Mesodermal cell (in vitro differentiated cells): ENCODE measurements around the gene METRN.
A peak's percentile ranks its signal among the peaks of the same experiment; 100 is the strongest.

Experiments used
- H3K27ac ChIP-seq: 2 replicates; pipeline ENCODE4 v1.7.0; 2013; ENCODE audit warnings: mild to moderate bottlenecking, low read depth, low read length, moderate library complexity; ENCODE audit not compliant: severe bottlenecking
- H3K36me3 ChIP-seq: 2 replicates; pipeline ENCODE4 v1.7.1; 2013; ENCODE audit warnings: mild to moderate bottlenecking, low read length, moderate library complexity; ENCODE audit not compliant: control insufficient read depth, insufficient read depth
- H3K4me1 ChIP-seq: one replicate; pipeline ENCODE4 v1.7.1; 2013; ENCODE audit warnings: mild to moderate bottlenecking, low read length; ENCODE audit not compliant: insufficient read depth, control insufficient read depth, poor library complexity, severe bottlenecking
- H3K4me3 ChIP-seq: 2 replicates; pipeline ENCODE4 v1.7.0; 2013; ENCODE audit warnings: low read length, control low read depth, mild to moderate bottlenecking; ENCODE audit not compliant: insufficient read depth, poor library complexity, severe bottlenecking; ENCODE audit errors: extremely low read depth
- H3K9me3 ChIP-seq: 2 replicates; pipeline ENCODE4 v1.7.1; 2013; ENCODE audit warnings: mild to moderate bottlenecking, low read length, moderate library complexity; ENCODE audit not compliant: control insufficient read depth
- WGBS, 2 experiments: methylation state at CpG; one replicate each; pipeline ENCODE4 v1.1.5; 2013; ENCODE audit warnings: missing lambda C conversion rate in 2 of 2; ENCODE audit not compliant: insufficient coverage in 2 of 2; 5-methylcytosine and 5-hydroxymethylcytosine counted together

The METRN gene

GRCh38 chr16:678858-679813 lies 35.8 kb upstream of the METRN start:
- no peaks in the 10 kb centered on the region for H3K9me3 ChIP-seq
- 36 to 84% methylated on average over 18 to 45 of the region's 52 CpGs for WGBS, 2 experiments
- H3K4me3 ChIP-seq = peak overlapping the region; percentile 34
- H3K36me3 ChIP-seq = peaks cover 23% of the 10 kb centered on the region
- H3K4me1 ChIP-seq = peaks cover 23% of the 10 kb centered on the region
- H3K27ac ChIP-seq = peak overlapping the region; percentile 59

GRCh38 chr16:679814-680624 lies 34.9 kb upstream of the METRN start, which contains the start of gene STUB1:
Gene STUB1 (plus strand): TSS chr16:680410. CDS start chr16:680526, 116 bp downstream.
- Histone ChIP-seq H3K4me1 (peaks cover 17% of the 10 kb centered on the region), H3K9me3 (no peaks in the 10 kb centered on the region), H3K27ac (peak within 1 kb of the TSS; percentile 72), H3K4me3 (peak within 1 kb of the TSS; percentile 78), H3K36me3 (peaks cover 23% of the 10 kb centered on the region)
- 0% methylated on average over 59 to 74 of the region's 91 CpGs for WGBS, 2 experiments

GRCh38 chr16:680625-680945 lies 34.3 kb upstream of the METRN start:
- peaks cover 28% of the 10 kb centered on the region for H3K36me3 ChIP-seq
- peaks cover 12% of the 10 kb centered on the region for H3K4me1 ChIP-seq
- peak overlapping the region; percentile 72 for H3K27ac ChIP-seq
- peak overlapping the region; percentile 78 for H3K4me3 ChIP-seq
- no peaks in the 10 kb centered on the region for H3K9me3 ChIP-seq
- WGBS, 2 experiments = 0 to 1% methylated on average over 26 to 38 of the region's 38 CpGs

- H3K4me3 ChIP-seq = peak overlapping the region; percentile 78
- H3K27ac ChIP-seq = peak overlapping the region; percentile 72
- WGBS, 2 experiments = 60 to 63% methylated on average over 43 to 44 of the region's 44 CpGs
- H3K9me3 ChIP-seq = no peaks in the 10 kb centered on the region
- peaks cover 29% of the 10 kb centered on the region for H3K36me3 ChIP-seq
- H3K4me1 ChIP-seq = peaks cover 12% of the 10 kb centered on the region
Measured at GRCh38 chr16:680967-681745, 33.8 kb upstream of the METRN start.

GRCh38 chr16:681746-682427 lies 33.0 kb upstream of the METRN start:
- Histone ChIP-seq H3K4me1 (peaks cover 12% of the 10 kb centered on the region), H3K4me3 (peak overlapping the region; percentile 78), H3K9me3 (no peaks in the 10 kb centered on the region), H3K27ac (no peak overlapping the region), H3K36me3 (peaks cover 37% of the 10 kb centered on the region)
- 95 to 97% methylated on average over 22 to 27 of the region's 28 CpGs for WGBS, 2 experiments

DNA sequence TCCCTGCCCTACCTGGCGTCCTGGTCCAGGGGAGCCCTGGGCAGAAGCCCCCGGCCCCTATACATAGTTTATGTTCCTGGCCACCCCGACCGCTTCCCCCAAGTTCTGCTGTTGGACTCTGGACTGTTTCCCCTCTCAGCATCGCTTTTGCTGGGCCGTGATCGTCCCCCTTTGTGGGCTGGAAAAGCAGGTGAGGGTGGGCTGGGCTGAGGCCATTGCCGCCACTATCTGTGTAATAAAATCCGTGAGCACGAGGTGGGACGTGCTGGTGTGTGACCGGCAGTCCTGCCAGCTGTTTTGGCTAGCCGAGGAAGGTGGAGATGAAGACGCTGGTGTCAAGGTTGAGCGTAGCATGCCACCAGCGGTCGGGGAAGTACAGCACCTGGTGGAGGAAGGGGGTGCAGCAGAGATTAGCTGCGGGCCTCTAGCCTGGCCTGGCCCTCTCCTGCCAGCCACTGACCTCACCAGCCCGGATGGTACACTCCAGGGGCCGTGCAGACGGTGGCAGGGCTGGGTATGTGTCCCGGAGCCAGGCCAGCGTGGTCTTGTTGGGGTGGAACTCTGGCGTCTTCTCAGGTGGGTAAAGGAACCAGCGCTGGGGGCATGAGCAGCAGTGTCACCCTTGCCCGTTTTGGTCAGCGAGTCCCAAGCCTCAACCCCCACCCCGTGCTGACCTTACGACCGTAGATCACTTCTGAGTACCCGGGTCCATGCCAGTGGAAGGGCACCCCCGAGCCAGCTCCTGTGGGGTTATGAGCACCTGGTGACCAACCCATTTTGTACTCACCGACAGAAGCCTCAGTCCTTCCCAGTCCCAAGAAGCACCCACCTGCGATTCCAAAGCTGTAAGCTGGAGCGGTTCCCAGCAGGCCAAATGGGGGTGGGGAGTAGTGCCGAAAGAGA lies 32.2 kb upstream of the METRN start:
- H3K4me1 ChIP-seq = peaks cover 12% of the 10 kb centered on the region
- H3K9me3 ChIP-seq = no peaks in the 10 kb centered on the region
- no peak overlapping the region for H3K27ac ChIP-seq
- H3K36me3 ChIP-seq = peaks cover 40% of the 10 kb centered on the region
- 94 to 95% methylated on average over 28 to 31 of the region's 36 CpGs for WGBS, 2 experiments
- peak overlapping the region; percentile 62 for H3K4me3 ChIP-seq

- H3K27ac ChIP-seq = peak overlapping the region; percentile 45
- no peaks in the 10 kb centered on the region for H3K9me3 ChIP-seq
- peaks cover 40% of the 10 kb centered on the region for H3K36me3 ChIP-seq
- peaks cover 12% of the 10 kb centered on the region for H3K4me1 ChIP-seq
- WGBS, 2 experiments = 17 to 19% methylated on average over 50 to 53 of the region's 57 CpGs
- H3K4me3 ChIP-seq = peak overlapping the region; percentile 62
Measured at GRCh38 chr16:683396-684070, 31.4 kb upstream of the METRN start.

DNA sequence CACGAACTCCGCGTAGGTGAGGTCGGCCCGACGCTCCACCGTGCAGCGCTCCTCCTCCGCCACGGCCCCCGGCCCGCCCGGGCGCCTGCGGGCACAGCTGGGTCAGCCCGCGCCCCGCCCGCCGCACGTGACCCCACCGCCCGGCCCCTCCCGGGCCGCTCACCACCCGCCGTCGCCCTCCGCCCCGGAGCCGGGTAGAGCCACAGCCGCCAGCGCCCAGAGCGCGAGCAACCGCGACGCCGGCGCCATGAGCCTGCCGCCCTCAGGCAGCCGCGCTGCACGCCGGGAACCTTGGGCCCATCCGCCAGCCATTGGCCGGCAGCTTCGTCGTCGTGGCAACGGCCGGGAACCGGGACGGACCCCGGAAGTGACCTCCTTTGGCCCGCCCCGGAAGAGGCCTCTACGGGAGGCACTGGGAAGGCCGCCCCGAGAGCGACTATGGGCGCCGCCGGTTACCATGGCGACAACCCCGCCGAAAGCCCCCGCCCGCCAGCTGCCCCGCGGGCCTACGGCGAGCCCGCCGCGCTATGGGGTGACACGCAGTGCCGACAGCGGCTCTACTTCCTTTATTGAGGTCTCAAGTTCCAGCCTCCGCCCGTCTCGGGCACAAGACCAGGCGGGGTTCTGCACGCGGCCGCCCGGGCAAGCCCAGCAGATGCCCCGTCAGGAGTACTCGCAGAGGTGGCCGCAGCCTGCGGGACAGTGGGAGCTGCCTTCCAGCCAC lies 30.7 kb upstream of the METRN start, which contains the start of gene JMJD8:
TSS of gene JMJD8 (minus strand) at position 264 of the 724 bp plus-strand sequence. CDS start at position 249, 15 bp downstream.
- WGBS, 2 experiments = 12 to 15% methylated on average over 78 to 90 of the region's 91 CpGs
- H3K4me3 ChIP-seq = peak within 1 kb of the TSS; percentile 62
- peaks cover 40% of the 10 kb centered on the region for H3K36me3 ChIP-seq
- peaks cover 17% of the 10 kb centered on the region for H3K4me1 ChIP-seq
- H3K27ac ChIP-seq = peak within 1 kb of the TSS; percentile 62
- H3K9me3 ChIP-seq = no peaks in the 10 kb centered on the region
